CD8-positive, alpha-beta memory T cell (primary cell): ENCODE data around the gene PPFIA4. TPM values are rescaled to one million over a fixed set of nuclear protein-coding genes. Genes with fewer than 3 reads are reported as not detected.

Experiments used
- CTCF ChIA-PET: fragments of 350-600 bp; sonication (Branson Sonifier 250); formaldehyde crosslinking; loops from one replicate; lab custom pipeline; 2021; ENCODE audit warnings: antibody characterized with exemption; lab: Charles Lee
- POLR2A ChIA-PET: fragments of 350-600 bp; sonication (Branson Sonifier 250); formaldehyde crosslinking; loops from one replicate; lab custom pipeline; 2021; ENCODE audit warnings: antibody characterized with exemption; lab: Charles Lee
- DNase-seq, 5 donors: peaks; one replicate each; pipeline versions ENCODE4 v3.0.0 to v3.0.0-alpha.2; 2020 to 2022; ENCODE audit warnings: mixed read lengths in 1 of 5
- H3K27ac ChIP-seq: one replicate; pipeline ENCODE4 v1.7.0; 2013; ENCODE audit warnings: low read depth, mild to moderate bottlenecking, low read length, moderate library complexity
- H3K27me3 ChIP-seq: 2 replicates; pipeline ENCODE4 v1.7.0; 2013; ENCODE audit warnings: low read length, mild to moderate bottlenecking; ENCODE audit not compliant: insufficient read depth, poor library complexity, severe bottlenecking
- H3K36me3 ChIP-seq: 2 replicates; pipeline ENCODE4 v1.7.0; 2013; ENCODE audit warnings: mild to moderate bottlenecking, low read length, moderate library complexity; ENCODE audit not compliant: insufficient read depth
- H3K4me1 ChIP-seq: 2 replicates; pipeline ENCODE4 v1.7.0; 2013; ENCODE audit warnings: mild to moderate bottlenecking, low read length, moderate library complexity; ENCODE audit not compliant: insufficient read depth
- H3K4me3 ChIP-seq: 2 replicates; pipeline ENCODE4 v1.7.0; 2013; ENCODE audit warnings: mild to moderate bottlenecking, low read length
- H3K9me3 ChIP-seq: 2 replicates; pipeline ENCODE4 v1.7.0; 2013; ENCODE audit warnings: mild to moderate bottlenecking, low read length
- H3K27ac Mint-ChIP-seq, 8 donors: one replicate each; pipeline ENCODE4 v1.8.0; 2020 to 2021; ENCODE audit warnings: mixed read lengths in 8 of 8, mild to moderate bottlenecking in 6 of 8, inconsistent platforms in 3 of 8, moderate library complexity in 3 of 8
- H3K27me3 Mint-ChIP-seq, 2 donors: one replicate each; pipeline ENCODE4 v1.8.0; 2020 to 2021; ENCODE audit warnings: mixed read lengths in 2 of 2, mild to moderate bottlenecking in 1 of 2, moderate library complexity in 1 of 2
- H3K36me3 Mint-ChIP-seq, 3 donors: one replicate each; pipeline ENCODE4 v1.8.0; 2020 to 2021; ENCODE audit warnings: mixed read lengths in 3 of 3, inconsistent platforms in 1 of 3, mild to moderate bottlenecking in 1 of 3
- H3K4me1 Mint-ChIP-seq, 3 donors: one replicate each; pipeline ENCODE4 v1.8.0; 2020 to 2021; ENCODE audit warnings: mixed read lengths in 3 of 3, inconsistent platforms in 1 of 3, mild to moderate bottlenecking in 1 of 3
- H3K4me3 Mint-ChIP-seq, 7 donors: one replicate each; pipeline ENCODE4 v1.8.0; 2020 to 2021; ENCODE audit warnings: mixed read lengths in 7 of 7, mild to moderate bottlenecking in 6 of 7, moderate library complexity in 4 of 7, inconsistent platforms in 2 of 7
- H3K9me3 Mint-ChIP-seq, 5 donors: one replicate each; pipeline ENCODE4 v1.8.0; 2020 to 2022; ENCODE audit warnings: mixed read lengths in 5 of 5, mild to moderate bottlenecking in 3 of 5, moderate library complexity in 2 of 5, inconsistent platforms in 1 of 5
- polyA plus RNA-seq: library from polyadenylated mRNA; unstranded; fragments of 300-500 nt; fragmentation: Illumina TruSeq; gene quantifications from one replicate; pipeline ENCODE4 v1.2.3, GENCODE V29; 2021
- total RNA-seq, 2 experiments: library from RNA; stranded (reverse); gene quantifications; one replicate each; pipeline ENCODE4 v1.2.3, GENCODE V29; 2021

The PPFIA4 gene
- total and polyA plus RNA-seq, 3 experiments from 2014 or later, result 1.2 to 1.5 TPM; not detected in 1

- POLR2A ChIA-PET, result no interaction called here
- Histone ChIP-seq H3K4me1 (no peaks in the 10 kb centered on the region), H3K36me3 (no peaks in the 10 kb centered on the region), H3K9me3 (no peaks in the 10 kb centered on the region), H3K27ac (no peak overlapping the region), H3K27me3 (no peaks in the 10 kb centered on the region), H3K4me3 (no peak overlapping the region)
- CTCF ChIA-PET, result no interaction called here
- Mint-ChIP-seq H3K4me3 (no peak overlapping the region), H3K27me3 (peaks cover 9 to 28% of the 10 kb centered on the region in 2 donors), H3K36me3 (no peaks in the 10 kb centered on the region), H3K27ac (no peak overlapping the region), H3K4me1 (no peaks in the 10 kb centered on the region), H3K9me3 (no peaks in the 10 kb centered on the region)
- no peak for DNase-seq
Measured at GRCh38 chr1:203051841-203052324, 25.6 kb downstream of the PPFIA4 start.

GRCh38 chr1:203052601-203053000 lies 26.3 kb downstream of the PPFIA4 start:
- H3K27me3 ChIP-seq, result no peaks in the 10 kb centered on the region
- H3K27ac ChIP-seq, result no peak overlapping the region
- CTCF ChIA-PET, result interaction anchor here (1.2 to 2.4 kb wide), 2 partner anchors 10 to 13 kb away, joined by 5 to 6 read pairs; no protein-coding TSS in a partner anchor
- no peak overlapping the region for H3K4me3 ChIP-seq
- DNase-seq, result no peak
- H3K36me3 ChIP-seq, result no peaks in the 10 kb centered on the region
- peak overlapping the region in 1 of 8 donors; percentile 43 for H3K27ac Mint-ChIP-seq
- no peak overlapping the region for H3K4me3 Mint-ChIP-seq
- H3K27me3 Mint-ChIP-seq, result peaks cover 8 to 33% of the 10 kb centered on the region in 2 donors
- no peaks in the 10 kb centered on the region for H3K9me3 Mint-ChIP-seq
- no peaks in the 10 kb centered on the region for H3K36me3 Mint-ChIP-seq
- H3K4me1 Mint-ChIP-seq, result no peaks in the 10 kb centered on the region
- H3K9me3 ChIP-seq, result no peaks in the 10 kb centered on the region
- POLR2A ChIA-PET, result no interaction called here
- no peaks in the 10 kb centered on the region for H3K4me1 ChIP-seq

- H3K4me1 ChIP-seq, result no peaks in the 10 kb centered on the region
- ChIA-PET CTCF (interaction anchor here (0.8 to 2.4 kb wide), 2 partner anchors 11 to 15 kb away, joined by 3 to 6 read pairs; no protein-coding TSS in a partner anchor), POLR2A (no interaction called here)
- Mint-ChIP-seq H3K27me3 (peaks cover 8 to 33% of the 10 kb centered on the region in 2 donors), H3K4me3 (no peak overlapping the region), H3K9me3 (no peaks in the 10 kb centered on the region), H3K27ac (no peak overlapping the region), H3K36me3 (no peaks in the 10 kb centered on the region), H3K4me1 (no peaks in the 10 kb centered on the region)
- no peak overlapping the region for H3K27ac ChIP-seq
- DNase-seq, result no peak
- no peaks in the 10 kb centered on the region for H3K27me3 ChIP-seq
- no peak overlapping the region for H3K4me3 ChIP-seq
- H3K9me3 ChIP-seq, result no peaks in the 10 kb centered on the region
- no peaks in the 10 kb centered on the region for H3K36me3 ChIP-seq
Measured at GRCh38 chr1:203054184-203054583, 27.9 kb downstream of the PPFIA4 start.

GRCh38 chr1:203054642-203055041 lies 28.4 kb downstream of the PPFIA4 start:
- Mint-ChIP-seq H3K4me3 (no peak overlapping the region), H3K36me3 (no peaks in the 10 kb centered on the region), H3K9me3 (no peaks in the 10 kb centered on the region), H3K27ac (peak overlapping the region in 1 of 8 donors; percentile 44), H3K27me3 (peaks cover 8 to 36% of the 10 kb centered on the region in 2 donors), H3K4me1 (no peaks in the 10 kb centered on the region)
- POLR2A ChIA-PET, result no interaction called here
- Histone ChIP-seq H3K4me3 (no peak overlapping the region), H3K27me3 (no peaks in the 10 kb centered on the region), H3K36me3 (no peaks in the 10 kb centered on the region), H3K4me1 (no peaks in the 10 kb centered on the region), H3K27ac (no peak overlapping the region), H3K9me3 (no peaks in the 10 kb centered on the region)
- CTCF ChIA-PET, result interaction anchor here (0.8 to 2.4 kb wide), 2 partner anchors 12 to 15 kb away, joined by 3 to 6 read pairs; no protein-coding TSS in a partner anchor
- DNase-seq, result no peak

- H3K4me1 Mint-ChIP-seq, result no peaks in the 10 kb centered on the region
- Histone ChIP-seq H3K36me3 (no peaks in the 10 kb centered on the region), H3K4me1 (no peaks in the 10 kb centered on the region), H3K9me3 (no peaks in the 10 kb centered on the region), H3K4me3 (no peak overlapping the region), H3K27me3 (no peaks in the 10 kb centered on the region), H3K27ac (no peak overlapping the region)
- no peaks in the 10 kb centered on the region for H3K36me3 Mint-ChIP-seq
- H3K9me3 Mint-ChIP-seq, result no peaks in the 10 kb centered on the region
- H3K4me3 Mint-ChIP-seq, result no peak overlapping the region
- CTCF ChIA-PET, result interaction anchor here (2.4 kb wide), 1 partner anchor 16 kb away, joined by 6 read pairs; no protein-coding TSS in a partner anchor
- H3K27me3 Mint-ChIP-seq, result peaks cover 7 to 36% of the 10 kb centered on the region in 2 donors
- no peak overlapping the region for H3K27ac Mint-ChIP-seq
- DNase-seq, result no peak
- POLR2A ChIA-PET, result no interaction called here
Measured at GRCh38 chr1:203055161-203055799, 29.0 kb downstream of the PPFIA4 start.

GRCh38 chr1:203056012-203056411 lies 29.7 kb downstream of the PPFIA4 start:
- H3K27ac ChIP-seq, result no peak overlapping the region
- POLR2A ChIA-PET, result no interaction called here
- H3K36me3 ChIP-seq, result no peaks in the 10 kb centered on the region
- Mint-ChIP-seq H3K36me3 (peaks cover 0 to 1% (median 0%) of the 10 kb centered on the region in 3 donors), H3K4me3 (no peak overlapping the region), H3K27ac (no peak overlapping the region), H3K27me3 (peaks cover 4 to 32% of the 10 kb centered on the region in 2 donors), H3K9me3 (no peaks in the 10 kb centered on the region), H3K4me1 (no peaks in the 10 kb centered on the region)
- H3K4me3 ChIP-seq, result no peak overlapping the region
- CTCF ChIA-PET, result no interaction called here
- no peak for DNase-seq
- no peaks in the 10 kb centered on the region for H3K9me3 ChIP-seq
- H3K4me1 ChIP-seq, result no peaks in the 10 kb centered on the region
- H3K27me3 ChIP-seq, result no peaks in the 10 kb centered on the region

GRCh38 chr1:203056516-203056915 lies 30.2 kb downstream of the PPFIA4 start:
- Mint-ChIP-seq H3K27ac (no peak overlapping the region), H3K27me3 (peaks cover 4 to 28% of the 10 kb centered on the region in 2 donors), H3K4me1 (no peaks in the 10 kb centered on the region), H3K36me3 (peaks cover 0 to 2% (median 0%) of the 10 kb centered on the region in 3 donors), H3K4me3 (no peak overlapping the region), H3K9me3 (no peaks in the 10 kb centered on the region)
- Histone ChIP-seq H3K4me1 (no peaks in the 10 kb centered on the region), H3K4me3 (no peak overlapping the region), H3K9me3 (no peaks in the 10 kb centered on the region), H3K27me3 (no peaks in the 10 kb centered on the region), H3K27ac (no peak overlapping the region), H3K36me3 (no peaks in the 10 kb centered on the region)
- ChIA-PET CTCF (no interaction called here), POLR2A (no interaction called here)
- no peak for DNase-seq

GRCh38 chr1:203057911-203058675 lies 31.8 kb downstream of the PPFIA4 start:
- Mint-ChIP-seq H3K4me3 (no peak overlapping the region), H3K9me3 (no peaks in the 10 kb centered on the region), H3K4me1 (no peaks in the 10 kb centered on the region), H3K36me3 (peaks cover 0 to 3% (median 0%) of the 10 kb centered on the region in 3 donors), H3K27me3 (peaks cover 2 to 18% of the 10 kb centered on the region in 2 donors), H3K27ac (peak overlapping the region in 1 of 8 donors; percentile 89)
- Histone ChIP-seq H3K27me3 (no peaks in the 10 kb centered on the region), H3K4me3 (no peak overlapping the region), H3K4me1 (no peaks in the 10 kb centered on the region), H3K36me3 (no peaks in the 10 kb centered on the region), H3K9me3 (no peaks in the 10 kb centered on the region), H3K27ac (no peak overlapping the region)
- ChIA-PET POLR2A (no interaction called here), CTCF (no interaction called here)
- no peak for DNase-seq
